Hepatocyte (in vitro differentiated cells): ENCODE measurements around the gene MED23.

Experiments used
- EZH2 ChIP-seq: fragments of 200-600 bp; sonication (generic); IDR thresholded peaks from 2 replicates; pipeline ENCODE4 v1.6.1; 2016; ENCODE audit warnings: antibody characterized with exemption, mild to moderate bottlenecking, borderline replicate concordance
- EZH2phosphoT487 ChIP-seq: fragments of 200-600 bp; sonication (generic); IDR thresholded peaks from one replicate; pipeline ENCODE4 v1.6.1; 2018; ENCODE audit warnings: antibody characterized with exemption, mild to moderate bottlenecking, low read depth, moderate library complexity; ENCODE audit not compliant: unreplicated experiment, severe bottlenecking
- TF ChIP-seq, protein P1 (sequence below): fragments of 200-600 bp; sonication (generic); IDR thresholded peaks from 2 replicates; pipeline ENCODE4 v1.5.1; 2016; ENCODE audit warnings: antibody characterized with exemption, mild to moderate bottlenecking; ENCODE audit not compliant: poor library complexity

DNA sequence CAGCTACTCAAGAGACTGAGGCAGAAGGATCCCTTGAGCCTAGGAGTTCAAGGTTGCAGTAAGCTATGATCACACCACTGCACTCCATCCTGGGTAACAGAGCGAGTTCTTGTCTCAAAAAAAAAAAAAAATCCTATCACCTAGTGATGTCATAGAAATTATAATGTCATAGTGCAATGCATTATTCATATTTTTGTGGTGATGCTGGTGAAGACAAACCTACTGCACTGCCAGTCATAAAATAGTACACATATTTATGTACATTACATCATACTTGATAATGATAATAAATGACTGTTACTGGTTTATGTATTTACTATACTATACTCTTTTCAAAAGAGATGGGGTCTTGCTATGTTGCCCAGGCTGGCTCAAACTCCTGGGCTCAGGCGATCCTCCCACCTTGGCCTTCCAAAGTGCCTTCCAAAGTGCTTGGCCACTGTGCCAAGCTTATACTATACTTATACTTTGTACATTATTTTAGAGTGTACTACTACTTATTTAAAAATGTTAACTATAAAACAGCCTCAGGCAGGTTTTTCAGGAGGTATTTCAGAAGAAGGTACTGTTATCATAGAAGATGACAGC, 35.6 kb upstream of the MED23 start:
- TF ChIP-seq, protein P1, sequence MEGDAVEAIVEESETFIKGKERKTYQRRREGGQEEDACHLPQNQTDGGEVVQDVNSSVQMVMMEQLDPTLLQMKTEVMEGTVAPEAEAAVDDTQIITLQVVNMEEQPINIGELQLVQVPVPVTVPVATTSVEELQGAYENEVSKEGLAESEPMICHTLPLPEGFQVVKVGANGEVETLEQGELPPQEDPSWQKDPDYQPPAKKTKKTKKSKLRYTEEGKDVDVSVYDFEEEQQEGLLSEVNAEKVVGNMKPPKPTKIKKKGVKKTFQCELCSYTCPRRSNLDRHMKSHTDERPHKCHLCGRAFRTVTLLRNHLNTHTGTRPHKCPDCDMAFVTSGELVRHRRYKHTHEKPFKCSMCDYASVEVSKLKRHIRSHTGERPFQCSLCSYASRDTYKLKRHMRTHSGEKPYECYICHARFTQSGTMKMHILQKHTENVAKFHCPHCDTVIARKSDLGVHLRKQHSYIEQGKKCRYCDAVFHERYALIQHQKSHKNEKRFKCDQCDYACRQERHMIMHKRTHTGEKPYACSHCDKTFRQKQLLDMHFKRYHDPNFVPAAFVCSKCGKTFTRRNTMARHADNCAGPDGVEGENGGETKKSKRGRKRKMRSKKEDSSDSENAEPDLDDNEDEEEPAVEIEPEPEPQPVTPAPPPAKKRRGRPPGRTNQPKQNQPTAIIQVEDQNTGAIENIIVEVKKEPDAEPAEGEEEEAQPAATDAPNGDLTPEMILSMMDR: no peak
- TF ChIP-seq EZH2phosphoT487 (no peak), EZH2 (no peak)
